ENCODE results near the gene GINS1. TPM values are rescaled to one million over a fixed set of nuclear protein-coding genes. Genes with fewer than 3 reads are reported as not detected.

Gene GINS1
- total and polyA plus RNA-seq, 2 experiments from 2014 or later = 32.0 to 65.4 TPM

GRCh38 chr20:25368526-25368925 is 38.9 kb upstream of the GINS1 start (continued):
- no peak for TF ChIP-seq REST (IDR thresholded peaks at IDR 0.05; ENCODE audit: unreplicated experiment)
- no peak for TF ChIP-seq EZH2 (IDR thresholded peaks at IDR 0.05; ENCODE audit: low read depth, unreplicated experiment)

DNA sequence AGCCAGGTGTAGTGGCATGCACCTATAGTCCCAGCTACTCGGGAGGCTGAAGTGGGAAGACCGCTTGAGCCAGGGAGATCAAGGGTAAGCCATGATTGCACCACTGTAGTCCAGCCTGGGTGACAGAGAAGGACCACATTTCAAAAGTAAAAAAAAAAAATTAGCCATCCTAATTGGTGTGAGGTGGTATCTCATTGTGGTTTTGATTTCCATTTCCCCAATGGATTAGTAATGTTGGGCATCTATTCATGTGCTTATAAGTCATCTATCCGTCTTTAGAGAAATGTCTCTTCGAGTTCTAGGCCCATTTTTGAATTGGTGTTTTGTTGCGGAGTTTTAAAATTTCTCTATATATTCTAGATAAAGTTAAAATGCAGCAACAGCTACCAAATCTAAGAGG is 38.5 kb upstream of the GINS1 start:
- no peaks in the 10 kb centered on the region for H3K27me3 ChIP-seq (ENCODE audit: insufficient read depth)
- peaks cover 20% of the 10 kb centered on the region for H3K4me1 ChIP-seq (ENCODE audit: insufficient read depth)
- peaks cover 15% of the 10 kb centered on the region for H3K4me1 Mint-ChIP-seq
- H3K36me3 ChIP-seq (ENCODE audit: insufficient read depth) = no peaks in the 10 kb centered on the region
- H2AFZ ChIP-seq = no peak overlapping the region
- no peak overlapping the region for H3K4me3 ChIP-seq
- no peak overlapping the region for H3K27ac ChIP-seq (ENCODE audit: low read depth)
- H3K4me2 ChIP-seq = no peak overlapping the region
- peaks cover 10% of the 10 kb centered on the region; the same call in 1 of the 2 replicates for H3K9me2 ChIP-seq (ENCODE audit: insufficient read depth)
- no peak for TF ChIP-seq POLR2AphosphoS5 (IDR thresholded peaks at IDR 0.05; ENCODE audit: low read depth)
- TF ChIP-seq JUNB (IDR thresholded peaks at IDR 0.05; ENCODE audit: unreplicated experiment) = no peak
- TF ChIP-seq EZH2phosphoT487 (IDR thresholded peaks at IDR 0.05; ENCODE audit: unreplicated experiment) = no peak
- no peak for TF ChIP-seq ETS1 (IDR thresholded peaks at IDR 0.05)
- TF ChIP-seq ZNF114 (CRISPR knock-in tag; IDR thresholded peaks at IDR 0.05) = no peak
- TF ChIP-seq ZNF331 (CRISPR knock-in tag; IDR thresholded peaks at IDR 0.05; ENCODE audit: low read depth) = no peak
- no peak for TF ChIP-seq EZH2 (IDR thresholded peaks at IDR 0.05; ENCODE audit: low read depth, unreplicated experiment)
- no peak for TF ChIP-seq ZNF462 (CRISPR knock-in tag; IDR thresholded peaks at IDR 0.05)
- TF ChIP-seq CREB1 (CRISPR knock-in tag; IDR thresholded peaks at IDR 0.05; ENCODE audit: low read depth) = no peak
- 0 out of 2 replicates have a peak, but pooled peaks cover 8% of the 10 kb centered on the region for H3F3A ChIP-seq (replicated peaks; ENCODE audit: low read depth)
- peaks cover 6% of the 10 kb centered on the region; the same call in 2 of the 3 replicates for H3K9me3 Mint-ChIP-seq
- peaks cover 22% of the 10 kb centered on the region for H4K20me1 ChIP-seq (replicated peaks; ENCODE audit: insufficient read depth)
- ATAC-seq (no peak), DNase-seq (ENCODE audit: low spot score) (no peak)
- H3K27me3 Mint-ChIP-seq (ENCODE audit: insufficient read depth, low read depth, poor library complexity) = peaks cover 8% of the 10 kb centered on the region
- peaks cover 37% of the 10 kb centered on the region for H3K36me3 Mint-ChIP-seq (ENCODE audit: low read depth)
- H3K27ac Mint-ChIP-seq = no peak overlapping the region
- peaks cover 98% of the 10 kb centered on the region for H3K79me2 ChIP-seq (replicated peaks; ENCODE audit: insufficient read depth)
- no peak overlapping the region for H3K4me3 Mint-ChIP-seq
